Measurements from ENCODE around the gene SPACA9.

- TF ChIP-seq CTCF (IDR thresholded peaks at IDR 0.05) = no peak
- no peak for TF ChIP-seq POLR2A (IDR thresholded peaks at IDR 0.05)
- no peak for TF ChIP-seq EP300 (IDR thresholded peaks at IDR 0.05; ENCODE audit: low read depth)
These were observed 27.0 kb downstream of the SPACA9 start for GRCh38 chr9:132905726-132906125.

Measured in transverse colon (tissue), 3 donors.